Sigmoid colon (tissue), 7 donors: ENCODE data around the gene PRKCZ. TPM values are rescaled to one million over a fixed set of nuclear protein-coding genes. Genes with fewer than 3 reads are reported as not detected.

Experiments used
- DNase-seq: peaks from one replicate; pipeline ENCODE4 v3.0.0-alpha.2; 2019
- H3K27ac ChIP-seq, 4 donors: fragments of 200-600 bp; sonication (generic); one replicate each; pipeline ENCODE4 v1.5.1; 2016 to 2019; ENCODE audit warnings: mild to moderate bottlenecking in 1 of 4
- H3K27me3 ChIP-seq, 3 donors: fragments of 200-600 bp; sonication (generic); one replicate each; pipeline ENCODE4 v1.5.1; 2019; ENCODE audit warnings: mild to moderate bottlenecking in 1 of 3
- H3K36me3 ChIP-seq, 4 donors: fragments of 200-600 bp; sonication (generic); one replicate each; pipeline ENCODE4 v1.5.1; 2016 to 2019
- H3K4me1 ChIP-seq, 4 donors: fragments of 200-600 bp; sonication (generic); one replicate each; pipeline ENCODE4 v1.5.1; 2017 to 2019
- H3K4me3 ChIP-seq, 4 donors: fragments of 200-600 bp; sonication (generic); one replicate each; pipeline ENCODE4 v1.5.1; 2017 to 2019; ENCODE audit warnings: mild to moderate bottlenecking in 2 of 4, moderate library complexity in 1 of 4
- H3K9me3 ChIP-seq, 4 donors: fragments of 200-600 bp in 3 of 4; sonication (generic) in 3 of 4; one replicate each; pipeline versions ENCODE4 v1.5.1 to v1.6.1; 2013 to 2019
- CTCF ChIP-seq, 4 experiments: fragments of 450-650 bp in 3 of 4; fragments of 200-600 bp in 1 of 4; IDR thresholded peaks; one replicate each; pipeline ENCODE4 v1.5.1; 2016 to 2019; ENCODE audit warnings: antibody characterized with exemption in 4 of 4, mild to moderate bottlenecking in 3 of 4, moderate library complexity in 2 of 4
- EP300 ChIP-seq, 4 donors: sonication (generic); formaldehyde crosslinking; IDR thresholded peaks; one replicate each; pipeline ENCODE4 v1.6.1; 2017; ENCODE audit warnings: antibody characterized with exemption in 4 of 4
- POLR2A ChIP-seq, 2 donors: fragments of 450-650 bp; IDR thresholded peaks; one replicate each; pipeline ENCODE4 v1.6.1; 2016; ENCODE audit warnings: antibody characterized with exemption in 2 of 2, mild to moderate bottlenecking in 2 of 2, moderate library complexity in 2 of 2
- POLR2AphosphoS5 ChIP-seq, 4 donors: sonication (generic); formaldehyde crosslinking; IDR thresholded peaks; one replicate each; pipeline ENCODE4 v1.6.1; 2017; ENCODE audit warnings: antibody characterized with exemption in 4 of 4
- WGBS, 2 donors: extraction: QIAGEN DNeasy Blood & Tissue Kit; methylation state at CpG; one replicate each; pipeline ENCODE4 v1.1.7; 2013; 5-methylcytosine and 5-hydroxymethylcytosine counted together
- intact Hi-C: fragments of 100-400 bp; cut with DNase I; formaldehyde crosslinking; loops from one replicate; pipeline ENCODE4 v1.15.1; 2023
- polyA plus RNA-seq, 3 donors: library from polyadenylated mRNA; stranded (reverse); fragments of 200-250 nt; gene quantifications; one replicate each; pipeline ENCODE4 v1.2.3, GENCODE V29; 2013
- total RNA-seq, 4 donors: library from RNA; depleted of rRNA; stranded (reverse); fragments of >200 nt; gene quantifications; one replicate each; pipeline ENCODE4 v1.1.0, GENCODE V29; 2016
- donor health status: healthy with polysubstance abuse.
- donor health status: Bipolar disorder and iron deficiency.
- donor health status: healthy.

Gene PRKCZ
- total and polyA plus RNA-seq, 7 donors = 1.4 to 52.9 (median 4.8) TPM

DNA sequence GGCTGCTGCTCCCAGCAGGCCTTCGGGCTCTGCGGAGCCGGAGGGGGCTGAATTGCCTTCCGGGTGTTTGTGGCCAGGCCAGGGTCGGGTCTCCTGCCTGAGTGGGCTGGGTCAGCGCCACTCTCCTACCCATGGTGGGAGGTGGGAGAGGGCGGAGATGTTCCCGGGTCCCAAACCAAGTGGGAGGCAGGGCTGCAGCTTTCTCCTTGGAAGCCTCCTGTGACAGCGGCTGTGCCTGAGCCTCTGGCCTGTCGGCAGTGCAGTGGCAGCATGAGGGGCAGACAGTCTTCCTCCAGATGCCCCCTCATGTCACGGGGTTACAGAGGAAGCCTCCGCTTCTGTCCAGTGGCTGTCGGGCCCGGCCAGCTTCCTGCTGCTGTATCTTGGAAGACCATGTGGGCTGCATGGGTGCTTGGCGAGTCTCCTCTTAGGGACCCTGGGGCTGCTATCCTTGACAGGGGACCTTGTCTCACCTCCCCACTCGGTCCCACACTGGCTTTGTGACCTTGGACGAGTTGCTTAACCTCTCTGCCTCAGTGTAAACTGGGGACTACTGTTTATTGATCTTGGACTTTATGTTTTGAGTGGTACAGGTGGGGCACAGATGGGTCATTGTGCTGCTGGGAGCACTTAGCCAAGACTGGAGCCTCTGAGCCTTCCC is 182.2 kb downstream of the PRKCZ start:
- Histone ChIP-seq H3K36me3 (no peaks in the 10 kb centered on the region), H3K27ac (peak overlapping the region; percentile 87 to 92 (median 90)), H3K4me1 (peaks cover 0 to 82% (median 79%) of the 10 kb centered on the region in 4 donors), H3K9me3 (no peaks in the 10 kb centered on the region), H3K27me3 (no peaks in the 10 kb centered on the region), H3K4me3 (peak overlapping the region; percentile 58 to 78 (median 62))
- intact Hi-C loops = no loop called here
- TF ChIP-seq EP300 (IDR thresholded peaks at IDR 0.05) (no peak), POLR2A (IDR thresholded peaks at IDR 0.05) (no peak), CTCF (IDR thresholded peaks at IDR 0.05) (no peak), POLR2AphosphoS5 (IDR thresholded peaks at IDR 0.05) (no peak)
- DNase-seq = no peak
- WGBS, 2 donors = 60 to 63% methylated on average over 17 of the region's 17 CpGs

GRCh38 chr1:2232916-2233438 is 182.8 kb downstream of the PRKCZ start:
- no peaks in the 10 kb centered on the region for H3K36me3 ChIP-seq
- peak overlapping the region; percentile 87 to 92 (median 90) for H3K27ac ChIP-seq
- no peaks in the 10 kb centered on the region for H3K27me3 ChIP-seq
- intact Hi-C loops = no loop called here
- TF ChIP-seq POLR2A (IDR thresholded peaks at IDR 0.05) = no peak
- TF ChIP-seq POLR2AphosphoS5 (IDR thresholded peaks at IDR 0.05) = no peak
- TF ChIP-seq CTCF (IDR thresholded peaks at IDR 0.05) = no peak
- no peak for TF ChIP-seq EP300 (IDR thresholded peaks at IDR 0.05)
- H3K4me1 ChIP-seq = peaks cover 0 to 87% (median 85%) of the 10 kb centered on the region in 4 donors
- DNase-seq = no peak
- peak overlapping the region; percentile 58 to 78 (median 62) for H3K4me3 ChIP-seq
- 71 to 73% methylated on average over 23 of the region's 23 CpGs for WGBS, 2 donors
- H3K9me3 ChIP-seq = no peaks in the 10 kb centered on the region

DNA sequence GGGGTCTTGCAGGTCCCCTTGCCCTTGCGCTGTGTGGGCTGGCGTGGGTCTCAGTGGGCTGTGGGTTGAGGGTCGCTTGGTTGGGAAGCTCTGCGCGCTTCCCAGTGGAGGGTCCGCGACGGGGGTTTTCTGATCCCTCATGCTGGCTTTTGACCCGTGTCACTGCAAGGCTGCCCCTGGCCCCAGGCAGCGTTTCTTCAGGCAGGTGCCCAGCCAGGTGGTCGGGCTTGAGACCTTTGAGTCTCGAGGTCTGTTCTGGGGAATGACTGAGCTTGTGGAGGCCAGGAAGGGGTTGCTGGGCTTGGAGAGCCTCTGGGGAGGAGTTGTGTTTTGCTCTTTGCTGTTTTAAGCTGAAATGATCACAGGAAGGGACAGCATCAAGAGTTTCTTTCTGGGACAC is 183.3 kb downstream of the PRKCZ start:
- 73 to 81% methylated on average over 12 of the region's 12 CpGs for WGBS, 2 donors
- Histone ChIP-seq H3K27me3 (no peaks in the 10 kb centered on the region), H3K27ac (peak overlapping the region; percentile 87 to 92 (median 90)), H3K36me3 (no peaks in the 10 kb centered on the region), H3K9me3 (no peaks in the 10 kb centered on the region), H3K4me1 (peaks cover 0 to 92% (median 90%) of the 10 kb centered on the region in 4 donors), H3K4me3 (peak overlapping the region; percentile 3 to 78 (median 46))
- intact Hi-C loops = no loop called here
- no peak for DNase-seq
- TF ChIP-seq POLR2A (IDR thresholded peaks at IDR 0.05) (no peak), EP300 (IDR thresholded peaks at IDR 0.05) (no peak), POLR2AphosphoS5 (IDR thresholded peaks at IDR 0.05) (no peak), CTCF (IDR thresholded peaks at IDR 0.05) (no peak)

DNA sequence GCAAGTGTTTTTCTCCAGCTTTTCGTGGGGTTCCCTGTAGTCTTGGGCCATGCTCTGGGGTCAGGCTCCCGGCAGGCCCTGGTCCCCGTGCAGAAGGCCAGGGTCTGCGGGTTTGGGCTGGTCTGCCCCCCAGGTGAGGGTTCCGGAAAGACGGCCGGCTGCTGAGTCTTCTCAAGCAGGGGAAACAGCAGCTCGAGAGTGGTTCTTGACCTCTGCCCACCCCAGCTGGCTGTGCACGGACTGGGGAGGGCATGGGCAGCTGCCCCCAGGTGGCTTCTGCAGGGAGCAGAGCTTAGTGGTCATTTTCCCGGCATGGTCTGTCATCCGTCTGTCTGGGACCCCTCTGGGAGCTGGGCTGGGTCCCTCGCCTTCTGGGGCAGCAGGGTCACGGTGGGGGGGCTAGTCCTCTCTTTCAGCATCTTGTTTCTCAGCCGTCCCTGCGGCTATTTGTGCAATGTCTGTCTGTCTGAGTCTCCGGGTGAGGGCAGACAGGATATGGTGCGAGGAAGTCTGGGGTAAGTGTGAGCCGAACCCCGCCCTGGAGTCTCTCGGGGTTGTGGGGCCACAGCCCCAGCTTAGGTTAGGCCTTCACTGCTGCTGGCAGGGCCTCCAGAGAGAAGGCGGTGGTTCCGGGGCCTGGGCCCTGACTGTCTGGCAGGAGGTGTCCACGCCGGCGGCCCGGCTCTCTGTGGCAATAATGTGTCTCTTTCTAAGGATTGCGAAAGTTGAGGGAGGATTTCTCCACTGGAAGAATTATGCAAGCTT is 184.0 kb downstream of the PRKCZ start:
- peak; percentile 98 for DNase-seq
- H3K4me1 ChIP-seq = peaks cover 0 to 99% (median 97%) of the 10 kb centered on the region in 4 donors
- H3K9me3 ChIP-seq = no peaks in the 10 kb centered on the region
- intact Hi-C loops = no loop called here
- peak overlapping the region; percentile 3 to 78 (median 46) for H3K4me3 ChIP-seq
- H3K36me3 ChIP-seq = no peaks in the 10 kb centered on the region
- H3K27me3 ChIP-seq = no peaks in the 10 kb centered on the region
- H3K27ac ChIP-seq = peak overlapping the region; percentile 87 to 92 (median 90)
- WGBS, 2 donors = 26 to 51% methylated on average over 27 of the region's 27 CpGs
- TF ChIP-seq POLR2A (IDR thresholded peaks at IDR 0.05) (no peak), POLR2AphosphoS5 (IDR thresholded peaks at IDR 0.05) (peak; percentile 56 to 76 (median 67)), EP300 (IDR thresholded peaks at IDR 0.05) (peak in 2 of 4 donors; percentile 29 to 49)

DNA sequence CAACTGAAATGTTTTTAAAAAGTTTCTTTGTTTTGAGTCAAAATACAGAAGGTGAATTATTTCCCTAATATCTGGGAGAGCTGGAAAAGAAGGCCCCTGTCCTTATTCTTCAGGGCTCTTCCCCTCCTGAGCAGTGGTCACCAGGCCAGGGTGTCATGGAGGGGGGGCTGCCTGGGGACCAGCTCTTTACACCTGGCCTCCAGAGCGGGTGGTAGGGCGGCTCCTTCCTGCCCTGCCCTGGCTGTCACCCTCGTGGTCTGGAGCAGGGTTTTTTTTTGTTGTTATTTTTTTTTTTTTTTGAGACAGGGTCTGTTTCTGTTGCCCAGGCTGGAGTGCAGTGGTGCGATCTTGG is 184.5 kb downstream of the PRKCZ start:
- H3K36me3 ChIP-seq = no peaks in the 10 kb centered on the region
- intact Hi-C loops = loop anchor here (5.0 kb wide), 1 partner anchor 38 kb away; no protein-coding TSS in a partner anchor
- peaks cover 0 to 100% (median 98%) of the 10 kb centered on the region in 4 donors for H3K4me1 ChIP-seq
- peak overlapping the region in 2 of 4 donors; percentile 58 to 78 for H3K4me3 ChIP-seq
- TF ChIP-seq CTCF (IDR thresholded peaks at IDR 0.05) (no peak), POLR2AphosphoS5 (IDR thresholded peaks at IDR 0.05) (no peak), POLR2A (IDR thresholded peaks at IDR 0.05) (no peak), EP300 (IDR thresholded peaks at IDR 0.05) (no peak)
- peak overlapping the region; percentile 87 to 92 (median 90) for H3K27ac ChIP-seq
- H3K9me3 ChIP-seq = no peaks in the 10 kb centered on the region
- 34 to 47% methylated on average over 4 of the region's 4 CpGs for WGBS, 2 donors
- no peaks in the 10 kb centered on the region for H3K27me3 ChIP-seq
- DNase-seq = no peak
